ENCODE measurements around the gene NR2F6. TPM values are rescaled to one million over a fixed set of nuclear protein-coding genes. Genes with fewer than 3 reads are reported as not detected.

The NR2F6 gene
- polyA plus RNA-seq, 2 of the 4 experiments (the other 2 are of a cell fraction): 31.9 to 42.1 TPM

GRCh38 chr19:17183271-17183761 lies 62.4 kb downstream of the NR2F6 start:
- no peak overlapping the region for H3K4me3 ChIP-seq
- H3K9me3 ChIP-seq: no peaks in the 10 kb centered on the region
- H3K27ac ChIP-seq: no peak overlapping the region
- 91% methylated on average over 12 of the region's 14 CpGs for WGBS (ENCODE audit: missing lambda C conversion rate)
- FAIRE-seq (no peak), ATAC-seq (peak in 1 of 2 experiments; percentile 51; a peak in 2 of 6 replicates), DNase-seq (ENCODE audit: low read depth in 1 of 2, low spot score in 1 of 2) (no peak)
- no peaks in the 10 kb centered on the region; the same call in 2 of the 3 replicates for H3K4me1 ChIP-seq
- ChIA-PET CTCF (no interaction called here), POLR2A (interaction anchor here (0.6 kb wide), 1 partner anchor 109 kb away, joined by 4 read pairs; no protein-coding TSS in a partner anchor)
- TF ChIP-seq HOXB5 (CRISPR knock-in tag; IDR thresholded peaks at IDR 0.05) (no peak), BHLHE40 (IDR thresholded peaks at IDR 0.05; ENCODE audit: low read depth, low read length) (no peak), MAFK (IDR thresholded peaks at IDR 0.05; ENCODE audit: partially characterized antibody) (no peak), RAD21 (conservative IDR thresholded peaks at IDR 0.05 in 1 of 2, IDR thresholded peaks at IDR 0.05 in 1 of 2) (no peak), FOSL2 (IDR thresholded peaks at IDR 0.05) (no peak), FOSL2 (CRISPR knock-in tag; IDR thresholded peaks at IDR 0.05) (no peak), GATA3 (IDR thresholded peaks at IDR 0.05; ENCODE audit: borderline replicate concordance) (no peak), ESRRA (IDR thresholded peaks at IDR 0.05; ENCODE audit: borderline replicate concordance, low read length) (no peak), NR3C1 (IDR thresholded peaks at IDR 0.05) (no peak), KDM1A (IDR thresholded peaks at IDR 0.05; ENCODE audit: low read depth) (no peak), CHD4 (IDR thresholded peaks at IDR 0.05; ENCODE audit: borderline replicate concordance) (no peak), FOSB (CRISPR knock-in tag; IDR thresholded peaks at IDR 0.05) (no peak), CTCF (IDR thresholded peaks at IDR 0.05) (no peak), RARB (CRISPR knock-in tag; IDR thresholded peaks at IDR 0.05) (no peak), JUNB (IDR thresholded peaks at IDR 0.05) (no peak), SMC3 (IDR thresholded peaks at IDR 0.05) (no peak), EHF (CRISPR knock-in tag; IDR thresholded peaks at IDR 0.05) (no peak), HMGXB4 (CRISPR knock-in tag; IDR thresholded peaks at IDR 0.05; ENCODE audit: borderline replicate concordance) (no peak), USF2 (IDR thresholded peaks at IDR 0.05) (no peak), TP53 (CRISPR knock-in tag; IDR thresholded peaks at IDR 0.05) (no peak), ATOH8 (CRISPR knock-in tag; IDR thresholded peaks at IDR 0.05; ENCODE audit: low read depth) (no peak)
- H3K4me2 ChIP-seq: no peak overlapping the region

Other genes with a start within 250 kb of the NR2F6 start
- gene CPAMD8, start 219.1 kb downstream of the NR2F6 start, polyA plus RNA-seq (2011; rRNA removed): 0.03 and 0.12 TPM in 2 replicates
- not detected in 3 replicates for gene CPAMD8, start 219.1 kb downstream of the NR2F6 start, polyA plus RNA-seq (2017; fragmentation: RNase III; extraction: RNeasy Plus Mini Kit Qiagen cat#74134 plus additional on column Dnase treatment)
- 13.9 and 15.1 TPM in 2 replicates for gene HAUS8, start 170.5 kb downstream of the NR2F6 start, polyA plus RNA-seq (2011; rRNA removed)
- 15.9 to 16.6 TPM (median 16.2 TPM) in 3 replicates for gene HAUS8, start 170.5 kb downstream of the NR2F6 start, polyA plus RNA-seq (2017; fragmentation: RNase III; extraction: RNeasy Plus Mini Kit Qiagen cat#74134 plus additional on column Dnase treatment)
- gene MYO9B, start 170.1 kb downstream of the NR2F6 start, polyA plus RNA-seq (2011; rRNA removed): 13.0 and 18.9 TPM in 2 replicates
- 23.9 to 28.1 TPM (median 27.7 TPM) in 3 replicates for gene MYO9B, start 170.1 kb downstream of the NR2F6 start, polyA plus RNA-seq (2017; fragmentation: RNase III; extraction: RNeasy Plus Mini Kit Qiagen cat#74134 plus additional on column Dnase treatment)
- 10.1 and 10.2 TPM in 2 replicates for gene USE1, start 30.6 kb downstream of the NR2F6 start, polyA plus RNA-seq (2011; rRNA removed)
- 15.5 to 18.4 TPM (median 16.5 TPM) in 3 replicates for gene USE1, start 30.6 kb downstream of the NR2F6 start, polyA plus RNA-seq (2017; fragmentation: RNase III; extraction: RNeasy Plus Mini Kit Qiagen cat#74134 plus additional on column Dnase treatment)
- gene OCEL1, start 19.7 kb downstream of the NR2F6 start, polyA plus RNA-seq (2011; rRNA removed): 5.5 and 8.5 TPM in 2 replicates
- 6.0 to 10.7 TPM (median 9.2 TPM) in 3 replicates for gene OCEL1, start 19.7 kb downstream of the NR2F6 start, polyA plus RNA-seq (2017; fragmentation: RNase III; extraction: RNeasy Plus Mini Kit Qiagen cat#74134 plus additional on column Dnase treatment)
- gene USHBP1, start 18.8 kb upstream of the NR2F6 start, polyA plus RNA-seq (2011; rRNA removed): 0.03 and 0.04 TPM in 2 replicates
- gene USHBP1, start 18.8 kb upstream of the NR2F6 start, polyA plus RNA-seq (2017; fragmentation: RNase III; extraction: RNeasy Plus Mini Kit Qiagen cat#74134 plus additional on column Dnase treatment): not detected in 3 replicates
- gene BABAM1, start 21.5 kb upstream of the NR2F6 start, polyA plus RNA-seq (2011; rRNA removed): 52.1 and 56.0 TPM in 2 replicates
- gene BABAM1, start 21.5 kb upstream of the NR2F6 start, polyA plus RNA-seq (2017; fragmentation: RNase III; extraction: RNeasy Plus Mini Kit Qiagen cat#74134 plus additional on column Dnase treatment): 64.0 to 67.6 TPM (median 65.7 TPM) in 3 replicates
- 0.45 and 0.56 TPM in 2 replicates for gene ANKLE1, start 36.0 kb upstream of the NR2F6 start, polyA plus RNA-seq (2011; rRNA removed)
- 0.74 to 1.2 TPM (median 1.0 TPM) in 3 replicates for gene ANKLE1, start 36.0 kb upstream of the NR2F6 start, polyA plus RNA-seq (2017; fragmentation: RNase III; extraction: RNeasy Plus Mini Kit Qiagen cat#74134 plus additional on column Dnase treatment)
- gene ABHD8, start 57.5 kb upstream of the NR2F6 start, polyA plus RNA-seq (2011; rRNA removed): 2.3 TPM in 2 replicates
- 3.1 to 4.4 TPM (median 4.2 TPM) in 3 replicates for gene ABHD8, start 57.5 kb upstream of the NR2F6 start, polyA plus RNA-seq (2017; fragmentation: RNase III; extraction: RNeasy Plus Mini Kit Qiagen cat#74134 plus additional on column Dnase treatment)
- 28.1 and 30.5 TPM in 2 replicates for gene MRPL34, start 60.0 kb upstream of the NR2F6 start, polyA plus RNA-seq (2011; rRNA removed)
- 50.6 to 56.1 TPM (median 54.9 TPM) in 3 replicates for gene MRPL34, start 60.0 kb upstream of the NR2F6 start, polyA plus RNA-seq (2017; fragmentation: RNase III; extraction: RNeasy Plus Mini Kit Qiagen cat#74134 plus additional on column Dnase treatment)
- 27.5 and 35.5 TPM in 2 replicates for gene DDA1, start 63.6 kb upstream of the NR2F6 start, polyA plus RNA-seq (2011; rRNA removed)
- 53.5 to 62.1 TPM (median 58.5 TPM) in 3 replicates for gene DDA1, start 63.6 kb upstream of the NR2F6 start, polyA plus RNA-seq (2017; fragmentation: RNase III; extraction: RNeasy Plus Mini Kit Qiagen cat#74134 plus additional on column Dnase treatment)
- 2.2 and 2.4 TPM in 2 replicates for gene ANO8, start 88.9 kb upstream of the NR2F6 start, polyA plus RNA-seq (2011; rRNA removed)
- gene ANO8, start 88.9 kb upstream of the NR2F6 start, polyA plus RNA-seq (2017; fragmentation: RNase III; extraction: RNeasy Plus Mini Kit Qiagen cat#74134 plus additional on column Dnase treatment): 3.9 to 5.5 TPM (median 5.1 TPM) in 3 replicates
- 9.5 and 10.6 TPM in 2 replicates for gene GTPBP3, start 91.6 kb upstream of the NR2F6 start, polyA plus RNA-seq (2011; rRNA removed)
- 17.9 to 21.7 TPM (median 19.3 TPM) in 3 replicates for gene GTPBP3, start 91.6 kb upstream of the NR2F6 start, polyA plus RNA-seq (2017; fragmentation: RNase III; extraction: RNeasy Plus Mini Kit Qiagen cat#74134 plus additional on column Dnase treatment)
- not detected in 2 replicates for gene PLVAP, start 131.4 kb upstream of the NR2F6 start, polyA plus RNA-seq (2011; rRNA removed)
- not detected in 3 replicates for gene PLVAP, start 131.4 kb upstream of the NR2F6 start, polyA plus RNA-seq (2017; fragmentation: RNase III; extraction: RNeasy Plus Mini Kit Qiagen cat#74134 plus additional on column Dnase treatment)
- gene CCDC194, start 148.3 kb upstream of the NR2F6 start, polyA plus RNA-seq (2011; rRNA removed): not detected in 2 replicates
- not detected in 3 replicates for gene CCDC194, start 148.3 kb upstream of the NR2F6 start, polyA plus RNA-seq (2017; fragmentation: RNase III; extraction: RNeasy Plus Mini Kit Qiagen cat#74134 plus additional on column Dnase treatment)
- gene BST2, start 159.7 kb upstream of the NR2F6 start, polyA plus RNA-seq (2011; rRNA removed): 0.24 and 0.26 TPM in 2 replicates
- gene BST2, start 159.7 kb upstream of the NR2F6 start, polyA plus RNA-seq (2017; fragmentation: RNase III; extraction: RNeasy Plus Mini Kit Qiagen cat#74134 plus additional on column Dnase treatment): 0.12 to 0.18 TPM in 2 of 3 replicates, not detected in the other
- 18.3 and 19.1 TPM in 2 replicates for gene MVB12A, start 174.1 kb upstream of the NR2F6 start, polyA plus RNA-seq (2011; rRNA removed)
- gene MVB12A, start 174.1 kb upstream of the NR2F6 start, polyA plus RNA-seq (2017; fragmentation: RNase III; extraction: RNeasy Plus Mini Kit Qiagen cat#74134 plus additional on column Dnase treatment): 26.8 to 30.2 TPM (median 27.7 TPM) in 3 replicates
- 0.61 and 0.78 TPM in 2 replicates for gene TMEM221, start 202.7 kb upstream of the NR2F6 start, polyA plus RNA-seq (2011; rRNA removed)
- gene TMEM221, start 202.7 kb upstream of the NR2F6 start, polyA plus RNA-seq (2017; fragmentation: RNase III; extraction: RNeasy Plus Mini Kit Qiagen cat#74134 plus additional on column Dnase treatment): 0.52 to 0.90 TPM (median 0.62 TPM) in 3 replicates
- not detected in 2 replicates for gene NXNL1, start 215.0 kb upstream of the NR2F6 start, polyA plus RNA-seq (2011; rRNA removed)
- gene NXNL1, start 215.0 kb upstream of the NR2F6 start, polyA plus RNA-seq (2017; fragmentation: RNase III; extraction: RNeasy Plus Mini Kit Qiagen cat#74134 plus additional on column Dnase treatment): not detected in 3 replicates
- gene SLC27A1, start 224.6 kb upstream of the NR2F6 start, polyA plus RNA-seq (2011; rRNA removed): 1.8 and 2.7 TPM in 2 replicates
- 1.9 to 2.6 TPM (median 2.5 TPM) in 3 replicates for gene SLC27A1, start 224.6 kb upstream of the NR2F6 start, polyA plus RNA-seq (2017; fragmentation: RNase III; extraction: RNeasy Plus Mini Kit Qiagen cat#74134 plus additional on column Dnase treatment)

Data from A549 (cell line).